GM12875 (cell line): ENCODE results near the gene CRLF1.

Experiments used
- H3K4me3 ChIP-seq: one replicate; pipeline ENCODE4 v1.5.1; 2011; ENCODE audit warnings: low read depth, low read length, control low read depth
- CTCF ChIP-seq: IDR thresholded peaks from 2 replicates; pipeline ENCODE4 v1.5.1; 2011; ENCODE audit warnings: low read depth, mild to moderate bottlenecking, control low read depth, inconsistent platforms, low read length, moderate library complexity, borderline replicate concordance; ENCODE audit not compliant: insufficient read depth

The CRLF1 gene

DNA sequence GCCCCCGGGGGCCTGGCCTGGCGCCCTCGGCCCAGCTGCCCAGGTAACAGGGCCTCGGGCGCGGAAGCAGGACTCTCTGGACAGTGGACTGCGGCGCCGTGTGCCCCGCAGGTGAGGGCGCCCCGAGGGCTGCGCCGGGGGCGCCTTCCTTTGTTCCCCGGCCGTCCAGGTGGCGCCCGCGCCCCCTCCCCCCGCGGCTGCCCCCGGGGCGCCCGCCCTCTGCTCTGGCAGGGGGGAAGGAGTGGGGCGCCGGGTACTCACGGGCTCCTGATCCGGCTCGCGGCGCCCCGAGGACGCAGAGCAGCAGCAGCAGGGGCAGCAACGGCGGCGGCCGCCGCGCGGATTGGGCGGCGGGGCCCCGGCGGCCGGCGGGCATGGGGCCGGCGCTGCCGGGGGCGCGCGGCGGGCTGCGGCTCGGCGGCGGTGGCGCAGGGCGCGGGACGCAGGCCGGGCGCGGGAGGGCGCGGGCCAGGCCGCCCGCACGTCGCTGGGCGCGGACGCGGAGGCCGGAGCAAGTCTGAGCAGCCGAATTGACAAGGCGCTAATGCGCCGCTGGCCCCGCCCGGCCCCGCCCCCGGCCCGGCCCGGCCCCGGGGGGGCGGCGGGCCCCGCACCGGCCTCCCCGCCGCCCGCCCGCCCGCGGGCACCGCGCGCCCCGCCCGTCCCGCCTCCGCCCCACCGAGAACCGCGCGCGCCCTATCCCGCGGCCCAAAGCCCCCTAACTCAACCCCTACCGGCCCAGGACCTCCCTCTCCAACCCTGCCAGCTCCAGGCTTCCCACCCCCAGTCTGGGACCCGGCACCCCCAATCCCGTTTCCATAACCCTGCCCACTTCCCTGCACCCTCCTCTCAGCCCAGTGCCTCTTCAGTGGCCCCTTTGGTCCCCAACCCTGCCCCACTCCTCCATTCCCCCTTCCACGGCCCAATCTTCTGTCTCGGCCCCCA lies at the start of gene CRLF1:
TSS of gene CRLF1 (minus strand) at position 519 of the 945 bp plus-strand sequence. CDS start at position 376, 143 bp downstream.
- no peak within 1 kb of the TSS for H3K4me3 ChIP-seq
- TF ChIP-seq CTCF: no peak

DNA sequence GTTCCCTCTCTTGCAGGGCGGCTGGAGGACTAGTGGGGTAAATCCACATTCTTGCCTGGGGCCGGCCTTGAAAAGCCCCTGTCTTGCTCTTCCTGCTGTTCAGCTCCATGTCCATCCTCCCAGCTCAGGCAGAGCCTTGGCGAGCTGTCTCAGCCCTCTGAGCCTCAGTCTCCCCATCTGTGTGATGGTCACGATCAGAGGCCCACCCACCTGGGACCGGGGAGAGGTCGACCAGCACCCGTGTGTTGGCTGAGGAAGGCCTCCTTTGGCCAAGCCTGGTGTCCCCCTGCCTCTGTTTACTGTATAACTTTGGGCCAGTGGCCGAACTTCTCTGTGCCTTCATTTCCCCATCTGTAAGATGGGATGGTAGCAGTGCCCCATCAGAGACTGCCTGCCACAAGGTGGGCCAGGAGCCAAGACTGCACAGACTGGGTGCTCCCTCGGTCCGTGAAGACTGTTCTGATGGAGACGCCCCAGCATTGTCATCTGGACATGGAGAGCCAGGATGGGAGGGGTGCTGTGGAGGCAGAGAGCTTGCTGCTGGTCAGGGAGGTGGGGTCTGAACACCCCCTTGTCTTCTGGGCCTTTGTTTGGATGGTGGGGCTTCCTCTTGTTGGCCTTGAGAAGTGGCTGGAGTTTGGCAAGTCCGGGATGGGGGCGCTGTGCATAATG lies 48.7 kb upstream of the CRLF1 start:
- no peak overlapping the region for H3K4me3 ChIP-seq
- TF ChIP-seq CTCF: no peak

DNA sequence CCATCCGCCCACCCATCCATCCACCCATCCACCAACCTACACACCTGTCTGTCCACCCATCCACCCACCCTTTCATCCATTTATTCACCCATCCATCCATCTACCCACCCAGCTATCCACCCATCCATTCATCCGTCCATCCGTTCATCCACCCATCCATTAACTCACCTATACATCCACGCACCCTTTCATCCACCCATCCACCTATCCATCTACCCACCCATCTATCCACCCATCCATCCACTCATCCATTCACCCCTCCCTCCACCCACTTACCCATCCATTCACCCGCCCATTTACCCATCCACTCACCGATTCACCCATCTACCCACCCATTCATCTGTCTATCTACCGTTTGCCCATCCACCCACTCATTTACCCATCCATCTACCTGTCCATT lies 47.9 kb upstream of the CRLF1 start:
- no peak overlapping the region for H3K4me3 ChIP-seq
- no peak for TF ChIP-seq CTCF

- no peak for TF ChIP-seq CTCF
- H3K4me3 ChIP-seq: no peak overlapping the region
Measured at GRCh38 chr19:18653853-18654252, 47.3 kb upstream of the CRLF1 start.

DNA sequence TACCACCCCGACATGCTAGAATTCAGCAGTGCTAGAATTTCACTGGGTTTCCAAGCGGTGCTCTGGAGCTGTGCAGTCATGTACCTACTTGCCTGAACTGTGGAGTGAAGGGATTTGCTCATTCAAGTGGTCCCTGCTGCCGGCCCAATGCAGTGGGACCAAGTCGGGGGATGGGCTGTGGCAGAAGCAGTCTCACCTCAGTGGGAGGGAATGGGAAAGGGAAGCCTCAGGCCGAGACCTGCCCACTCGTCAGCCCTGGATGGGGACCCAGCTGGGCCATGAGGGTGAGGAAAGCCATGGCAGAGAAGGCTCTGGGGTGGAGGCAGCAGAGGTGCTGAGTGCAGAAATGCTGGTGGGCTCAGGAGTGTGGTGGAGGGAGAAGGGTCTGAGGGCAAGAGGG lies 45.1 kb upstream of the CRLF1 start:
- no peak for TF ChIP-seq CTCF
- H3K4me3 ChIP-seq: no peak overlapping the region

- TF ChIP-seq CTCF: no peak
- no peak overlapping the region for H3K4me3 ChIP-seq
Measured at GRCh38 chr19:18651300-18651699, 44.7 kb upstream of the CRLF1 start.
